CD4-positive, alpha-beta T cell (primary cell): Measurements from ENCODE around the gene LRRC53. TPM values are rescaled to one million over a fixed set of nuclear protein-coding genes. Genes with fewer than 3 reads are reported as not detected.

Experiments used
- ATAC-seq: fragments of 200-7000 bp; cut with Tn5 transposase; one replicate; pipeline ENCODE4 v1.10.0; 2022; ENCODE audit warnings: mild to moderate bottlenecking; ENCODE audit not compliant: poor library complexity
- CTCF ChIA-PET: fragments of 350-600 bp; sonication (Branson Sonifier 250); formaldehyde crosslinking; loops from one replicate; lab custom pipeline; 2021; ENCODE audit warnings: antibody characterized with exemption, inconsistent platforms; lab: Charles Lee
- POLR2A ChIA-PET: fragments of 350-600 bp; sonication (Branson Sonifier 250); formaldehyde crosslinking; loops from one replicate; lab custom pipeline; 2021; ENCODE audit warnings: antibody characterized with exemption, inconsistent platforms; lab: Charles Lee
- DNase-seq, 14 experiments: peaks; one replicate each; pipeline ENCODE4 v3.0.0-alpha.2; 2013 to 2020; ENCODE audit warnings: mixed read lengths in 2 of 14
- H3K27ac ChIP-seq, 2 donors: one replicate each; pipeline versions ENCODE4 v1.5.1 to v1.7.0; 2013; ENCODE audit warnings: low read length in 2 of 2, low read depth in 1 of 2, mild to moderate bottlenecking in 1 of 2
- H3K27me3 ChIP-seq, 2 experiments: 1 replicate in 1 of 2; 2 replicates in 1 of 2; pipeline versions ENCODE4 v1.6.1 to v1.7.0; 2013; ENCODE audit warnings: low read length in 2 of 2, control low read depth in 1 of 2, mild to moderate bottlenecking in 1 of 2, moderate library complexity in 1 of 2; ENCODE audit not compliant: insufficient read depth in 2 of 2, control insufficient read depth in 1 of 2
- H3K36me3 ChIP-seq: one replicate; pipeline ENCODE4 v1.6.1; 2013; ENCODE audit warnings: low read length, control low read depth; ENCODE audit not compliant: insufficient read depth
- H3K4me1 ChIP-seq: one replicate; pipeline ENCODE4 v1.6.1; 2013; ENCODE audit warnings: low read length, control low read depth; ENCODE audit not compliant: insufficient read depth
- H3K4me3 ChIP-seq: one replicate; pipeline ENCODE4 v1.5.1; 2013; ENCODE audit warnings: mild to moderate bottlenecking, low read length, moderate library complexity
- H3K9me3 ChIP-seq, 2 experiments: 1 replicate in 1 of 2; 2 replicates in 1 of 2; pipeline versions ENCODE4 v1.6.1 to v1.7.0; 2013; ENCODE audit warnings: low read length in 2 of 2, mild to moderate bottlenecking in 2 of 2, control low read depth in 1 of 2, moderate library complexity in 1 of 2; ENCODE audit not compliant: control insufficient read depth in 1 of 2, insufficient read depth in 1 of 2
- H3K27ac Mint-ChIP-seq: one replicate; pipeline ENCODE4 v1.8.0; 2020; ENCODE audit warnings: mixed read lengths
- H3K27me3 Mint-ChIP-seq: one replicate; pipeline ENCODE4 v1.8.0; 2021; ENCODE audit warnings: mixed read lengths
- H3K36me3 Mint-ChIP-seq: one replicate; pipeline ENCODE4 v1.8.0; 2021; ENCODE audit warnings: low read depth, mixed read lengths
- H3K4me1 Mint-ChIP-seq: one replicate; pipeline ENCODE4 v1.8.0; 2021; ENCODE audit warnings: low read depth, mixed read lengths
- H3K4me3 Mint-ChIP-seq: one replicate; pipeline ENCODE4 v1.8.0; 2020; ENCODE audit warnings: mild to moderate bottlenecking, mixed read lengths
- H3K9me3 Mint-ChIP-seq: one replicate; pipeline ENCODE4 v1.8.0; 2020; ENCODE audit warnings: mixed read lengths
- CTCF ChIP-seq: fragments of 200-600 bp; IDR thresholded peaks from one replicate; pipeline ENCODE4 v1.8.0; 2022; ENCODE audit warnings: antibody characterized with exemption, mild to moderate bottlenecking
- intact Hi-C, 2 experiments: fragments of 100-400 bp; cut with DNase I in 1 of 2; cut with micrococcal nuclease in 1 of 2; formaldehyde crosslinking; loops; one replicate each; pipeline versions ENCODE4 v1.15.1 to v1.9.0; 2023 to 2025; cut with DNase I, micrococcal nuclease
- total RNA-seq, 174 experiments: library from RNA in 2 of 174; stranded (reverse) in 2 of 174; gene quantifications; one replicate each; pipeline ENCODE4 v1.2.3 and lab custom pipeline; 2021 to 2026

LRRC53 gene
- total RNA-seq, 2 experiments from 2014 or later: not detected

- Mint-ChIP-seq H3K4me1 (no peaks in the 10 kb centered on the region), H3K27ac (no peak overlapping the region), H3K9me3 (no peaks in the 10 kb centered on the region), H3K27me3 (no peaks in the 10 kb centered on the region), H3K36me3 (no peaks in the 10 kb centered on the region), H3K4me3 (no peak overlapping the region)
- ATAC-seq: no peak
- Histone ChIP-seq H3K27ac (no peak overlapping the region), H3K4me3 (no peak overlapping the region), H3K36me3 (no peaks in the 10 kb centered on the region), H3K4me1 (no peaks in the 10 kb centered on the region), H3K27me3 (no peaks in the 10 kb centered on the region), H3K9me3 (no peaks in the 10 kb centered on the region)
- no peak for TF ChIP-seq CTCF
- ChIA-PET POLR2A (no interaction called here), CTCF (no interaction called here)
- intact Hi-C loops: no loop called here
- no peak for DNase-seq
Measured at GRCh38 chr1:74434321-74434720, 78.1 kb downstream of the LRRC53 start.

- H3K27me3 Mint-ChIP-seq: no peaks in the 10 kb centered on the region
- DNase-seq: no peak
- ChIA-PET POLR2A (no interaction called here), CTCF (no interaction called here)
- no peaks in the 10 kb centered on the region for H3K4me1 ChIP-seq
- H3K4me3 ChIP-seq: no peak overlapping the region
- no peaks in the 10 kb centered on the region for H3K9me3 ChIP-seq
- no peaks in the 10 kb centered on the region for H3K9me3 Mint-ChIP-seq
- no peak for TF ChIP-seq CTCF
- H3K27me3 ChIP-seq: no peaks in the 10 kb centered on the region
- no peak for ATAC-seq
- H3K27ac ChIP-seq: no peak overlapping the region
- H3K4me3 Mint-ChIP-seq: no peak overlapping the region
- no peaks in the 10 kb centered on the region for H3K4me1 Mint-ChIP-seq
- H3K36me3 Mint-ChIP-seq: no peaks in the 10 kb centered on the region
- intact Hi-C loops: no loop called here
- H3K36me3 ChIP-seq: no peaks in the 10 kb centered on the region
- no peak overlapping the region for H3K27ac Mint-ChIP-seq
Measured at GRCh38 chr1:74432325-74432724, 80.1 kb downstream of the LRRC53 start.

GRCh38 chr1:74431531-74431930, 80.9 kb downstream of the LRRC53 start:
- CTCF ChIA-PET: no interaction called here
- H3K36me3 Mint-ChIP-seq: no peaks in the 10 kb centered on the region
- H3K27me3 Mint-ChIP-seq: no peaks in the 10 kb centered on the region
- H3K9me3 ChIP-seq: no peaks in the 10 kb centered on the region
- ATAC-seq (no peak), DNase-seq (no peak)
- H3K4me1 Mint-ChIP-seq: no peaks in the 10 kb centered on the region
- no peaks in the 10 kb centered on the region for H3K9me3 Mint-ChIP-seq
- no peaks in the 10 kb centered on the region for H3K36me3 ChIP-seq
- H3K27ac Mint-ChIP-seq: no peak overlapping the region
- H3K4me3 ChIP-seq: no peak overlapping the region
- no peak for TF ChIP-seq CTCF
- H3K27me3 ChIP-seq: no peaks in the 10 kb centered on the region
- POLR2A ChIA-PET: no interaction called here
- H3K27ac ChIP-seq: no peak overlapping the region
- no peak overlapping the region for H3K4me3 Mint-ChIP-seq
- H3K4me1 ChIP-seq: no peaks in the 10 kb centered on the region
- intact Hi-C loops: no loop called here
